WTC11 (cell line): ENCODE data around the gene C1R. TPM values are rescaled to one million over a fixed set of nuclear protein-coding genes. Genes with fewer than 3 reads are reported as not detected.

ENCODE experiments used
- ATAC-seq: fragments of 200-7000 bp; cut with Tn5 transposase; 2 replicates; pipeline ENCODE4 v1.10.0; 2021; ENCODE audit warnings: mild to moderate bottlenecking, moderate library complexity
- CTCF ChIA-PET: fragments of 300-600 bp; sonication (Branson Sonifier 250); formaldehyde crosslinking; loops from one replicate; lab custom pipeline; 2021; ENCODE audit warnings: antibody characterized with exemption; lab: Charles Lee
- POLR2A ChIA-PET: fragments of 350-600 bp; sonication (Branson Sonifier 250); formaldehyde crosslinking; loops from one replicate; lab custom pipeline; 2021; ENCODE audit warnings: antibody characterized with exemption; lab: Charles Lee
- DNase-seq: peaks from one replicate; pipeline ENCODE4 v3.0.0; 2021; ENCODE audit warnings: low spot score
- H3K27ac Mint-ChIP-seq: 2 replicates; pipeline ENCODE4 v1.8.0; 2021; ENCODE audit warnings: mixed read lengths
- H3K27me3 Mint-ChIP-seq: 2 replicates; pipeline ENCODE4 v1.8.0; 2021; ENCODE audit warnings: low read depth, mild to moderate bottlenecking, moderate library complexity, mixed read lengths
- H3K36me3 Mint-ChIP-seq: 2 replicates; pipeline ENCODE4 v1.8.0; 2021; ENCODE audit warnings: mixed read lengths
- H3K4me1 Mint-ChIP-seq: 2 replicates; pipeline ENCODE4 v1.8.0; 2022; ENCODE audit warnings: mixed read lengths
- H3K4me3 Mint-ChIP-seq: 2 replicates; pipeline ENCODE4 v1.8.0; 2021; ENCODE audit warnings: mild to moderate bottlenecking, moderate library complexity, mixed read lengths
- H3K9me3 Mint-ChIP-seq: 2 replicates; pipeline ENCODE4 v1.8.0; 2021; ENCODE audit warnings: mixed read lengths
- AR ChIP-seq: fragments of 250-450 bp; sonication (Bioruptor Pico); IDR thresholded peaks from 2 replicates; pipeline ENCODE4 v1.9.0; 2021; ENCODE audit warnings: mild to moderate bottlenecking
- E2F5 ChIP-seq: sonication (generic); formaldehyde crosslinking; IDR thresholded peaks from 2 replicates; pipeline ENCODE4 v1.8.1; 2022; ENCODE audit warnings: mild to moderate bottlenecking, moderate library complexity, missing genetic modification reagents
- ELF4 ChIP-seq: sonication (generic); formaldehyde crosslinking; IDR thresholded peaks from 2 replicates; pipeline ENCODE4 v1.8.1; 2022; ENCODE audit warnings: low read depth, mild to moderate bottlenecking, moderate library complexity, missing genetic modification reagents
- ESRRA ChIP-seq: sonication (generic); formaldehyde crosslinking; IDR thresholded peaks from 2 replicates; pipeline ENCODE4 v1.8.1; 2022; ENCODE audit warnings: mild to moderate bottlenecking, missing genetic modification reagents, borderline replicate concordance
- GRHL2 ChIP-seq: fragments of 250-450 bp; sonication (Bioruptor Pico); IDR thresholded peaks from 2 replicates; pipeline ENCODE4 v1.8.0; 2022; ENCODE audit warnings: mild to moderate bottlenecking, moderate library complexity; ENCODE audit not compliant: insufficient replicate concordance, severe bottlenecking
- MYBL2 ChIP-seq: sonication (generic); formaldehyde crosslinking; IDR thresholded peaks from 2 replicates; pipeline ENCODE4 v1.8.1; 2023; ENCODE audit warnings: mild to moderate bottlenecking, moderate library complexity, missing genetic modification reagents
- NR2C2 ChIP-seq: sonication (generic); formaldehyde crosslinking; IDR thresholded peaks from 2 replicates; pipeline ENCODE4 v1.8.0; 2022; ENCODE audit warnings: mild to moderate bottlenecking, missing genetic modification reagents
- NR3C1 ChIP-seq: sonication (generic); formaldehyde crosslinking; conservative IDR thresholded peaks from 2 replicates; pipeline ENCODE4 v1.8.1; 2023; ENCODE audit warnings: low read depth, mild to moderate bottlenecking, missing genetic modification reagents
- RELA ChIP-seq: sonication (generic); formaldehyde crosslinking; IDR thresholded peaks from 2 replicates; pipeline ENCODE4 v1.8.1; 2022; ENCODE audit warnings: missing genetic modification reagents, mild to moderate bottlenecking, borderline replicate concordance
- TEAD1 ChIP-seq: sonication (generic); formaldehyde crosslinking; IDR thresholded peaks from 2 replicates; pipeline ENCODE4 v1.8.0; 2022; ENCODE audit warnings: mild to moderate bottlenecking, missing genetic modification reagents
- ZMAT4 ChIP-seq: fragments of 250-450 bp; sonication (Bioruptor Pico); IDR thresholded peaks from 2 replicates; pipeline ENCODE4 v1.9.0; 2021; ENCODE audit warnings: mild to moderate bottlenecking
- ZNF263 ChIP-seq: sonication (generic); formaldehyde crosslinking; IDR thresholded peaks from 2 replicates; pipeline ENCODE4 v1.8.1; 2022; ENCODE audit warnings: low read depth, mild to moderate bottlenecking, moderate library complexity, missing genetic modification reagents
- ZNF281 ChIP-seq: sonication (generic); formaldehyde crosslinking; IDR thresholded peaks from 2 replicates; pipeline ENCODE4 v1.8.0; 2023; ENCODE audit warnings: mild to moderate bottlenecking, missing genetic modification reagents
- total RNA-seq: library from RNA; stranded (reverse); gene quantifications from 3 replicates; pipeline ENCODE4 v1.2.3, GENCODE V29; 2021
- TF ChIP-seq, protein P1 (sequence below): fragments of 200-600 bp; IDR thresholded peaks from 2 replicates; pipeline ENCODE4 v1.8.0; 2022; ENCODE audit warnings: antibody characterized with exemption
- TF ChIP-seq, protein P2 (sequence below): sonication (generic); formaldehyde crosslinking; IDR thresholded peaks from 2 replicates; pipeline ENCODE4 v1.8.0; 2023; ENCODE audit warnings: missing genetic modification reagents, mild to moderate bottlenecking, borderline replicate concordance
- TF ChIP-seq, protein P3 (sequence below): sonication (generic); formaldehyde crosslinking; IDR thresholded peaks from 2 replicates; pipeline ENCODE4 v1.8.1; 2023; ENCODE audit warnings: mild to moderate bottlenecking, missing genetic modification reagents, moderate library complexity
- TF ChIP-seq, protein P4 (sequence below): sonication (generic); formaldehyde crosslinking; conservative IDR thresholded peaks from 2 replicates; pipeline ENCODE4 v1.8.1; 2022; ENCODE audit warnings: mild to moderate bottlenecking, missing genetic modification reagents

Gene C1R
- total RNA-seq, 1 experiment from 2014 or later, result 8.4 TPM

DNA sequence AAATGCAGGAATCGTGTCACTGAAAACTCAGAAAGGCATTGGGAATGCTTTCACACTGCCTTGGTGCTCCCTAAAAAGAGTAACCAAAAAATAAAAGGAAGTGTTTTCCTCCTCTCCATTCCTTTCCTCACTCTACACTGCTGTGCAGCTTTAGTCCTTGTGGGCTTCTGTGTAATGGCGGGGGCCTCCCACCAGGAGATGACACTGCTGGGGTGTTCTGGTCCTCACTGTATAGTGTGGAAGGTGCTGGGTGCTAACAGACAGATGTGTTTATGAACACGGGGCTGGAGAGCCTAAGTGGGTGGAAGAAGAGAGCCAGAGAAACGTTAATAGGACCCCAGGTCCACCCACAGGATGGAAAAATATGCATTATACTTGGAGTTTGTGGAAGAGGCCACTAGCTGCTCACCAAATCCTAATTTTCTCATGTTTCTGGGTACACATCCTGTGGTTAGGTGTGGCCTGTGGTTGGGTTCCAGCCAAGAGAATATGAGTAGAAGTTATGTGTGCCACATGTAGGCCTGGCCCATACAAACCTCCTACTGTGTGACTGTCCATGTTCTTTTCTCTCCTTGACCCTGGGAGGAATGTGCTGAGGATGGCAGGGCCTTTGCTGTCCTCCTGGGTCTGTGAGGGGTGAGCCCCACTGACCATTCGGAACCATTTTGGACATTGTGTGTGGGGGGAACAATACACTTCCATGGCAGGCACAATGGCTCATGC lies 45.7 kb downstream of the C1R start:
- Mint-ChIP-seq H3K4me1 (no peaks in the 10 kb centered on the region), H3K27me3 (peaks cover 2% of the 10 kb centered on the region; the same call in 1 of the 2 replicates), H3K36me3 (no peaks in the 10 kb centered on the region), H3K4me3 (no peak overlapping the region), H3K27ac (no peak overlapping the region), H3K9me3 (peaks cover 5% of the 10 kb centered on the region; the same call in 1 of the 2 replicates)
- no peak for ATAC-seq
- ChIA-PET CTCF (no interaction called here), POLR2A (no interaction called here)
- no peak for DNase-seq
- TF ChIP-seq NR3C1 (CRISPR knock-in tag), result no peak
- TF ChIP-seq, protein P1, sequence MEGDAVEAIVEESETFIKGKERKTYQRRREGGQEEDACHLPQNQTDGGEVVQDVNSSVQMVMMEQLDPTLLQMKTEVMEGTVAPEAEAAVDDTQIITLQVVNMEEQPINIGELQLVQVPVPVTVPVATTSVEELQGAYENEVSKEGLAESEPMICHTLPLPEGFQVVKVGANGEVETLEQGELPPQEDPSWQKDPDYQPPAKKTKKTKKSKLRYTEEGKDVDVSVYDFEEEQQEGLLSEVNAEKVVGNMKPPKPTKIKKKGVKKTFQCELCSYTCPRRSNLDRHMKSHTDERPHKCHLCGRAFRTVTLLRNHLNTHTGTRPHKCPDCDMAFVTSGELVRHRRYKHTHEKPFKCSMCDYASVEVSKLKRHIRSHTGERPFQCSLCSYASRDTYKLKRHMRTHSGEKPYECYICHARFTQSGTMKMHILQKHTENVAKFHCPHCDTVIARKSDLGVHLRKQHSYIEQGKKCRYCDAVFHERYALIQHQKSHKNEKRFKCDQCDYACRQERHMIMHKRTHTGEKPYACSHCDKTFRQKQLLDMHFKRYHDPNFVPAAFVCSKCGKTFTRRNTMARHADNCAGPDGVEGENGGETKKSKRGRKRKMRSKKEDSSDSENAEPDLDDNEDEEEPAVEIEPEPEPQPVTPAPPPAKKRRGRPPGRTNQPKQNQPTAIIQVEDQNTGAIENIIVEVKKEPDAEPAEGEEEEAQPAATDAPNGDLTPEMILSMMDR, result no peak
- TF ChIP-seq ZNF263 (CRISPR knock-in tag), result no peak
- TF ChIP-seq E2F5 (CRISPR knock-in tag), result no peak
- no peak for TF ChIP-seq MYBL2 (CRISPR knock-in tag)
- no peak for TF ChIP-seq ELF4
- TF ChIP-seq ZNF281 (CRISPR knock-in tag), result no peak
- TF ChIP-seq, protein P2, sequence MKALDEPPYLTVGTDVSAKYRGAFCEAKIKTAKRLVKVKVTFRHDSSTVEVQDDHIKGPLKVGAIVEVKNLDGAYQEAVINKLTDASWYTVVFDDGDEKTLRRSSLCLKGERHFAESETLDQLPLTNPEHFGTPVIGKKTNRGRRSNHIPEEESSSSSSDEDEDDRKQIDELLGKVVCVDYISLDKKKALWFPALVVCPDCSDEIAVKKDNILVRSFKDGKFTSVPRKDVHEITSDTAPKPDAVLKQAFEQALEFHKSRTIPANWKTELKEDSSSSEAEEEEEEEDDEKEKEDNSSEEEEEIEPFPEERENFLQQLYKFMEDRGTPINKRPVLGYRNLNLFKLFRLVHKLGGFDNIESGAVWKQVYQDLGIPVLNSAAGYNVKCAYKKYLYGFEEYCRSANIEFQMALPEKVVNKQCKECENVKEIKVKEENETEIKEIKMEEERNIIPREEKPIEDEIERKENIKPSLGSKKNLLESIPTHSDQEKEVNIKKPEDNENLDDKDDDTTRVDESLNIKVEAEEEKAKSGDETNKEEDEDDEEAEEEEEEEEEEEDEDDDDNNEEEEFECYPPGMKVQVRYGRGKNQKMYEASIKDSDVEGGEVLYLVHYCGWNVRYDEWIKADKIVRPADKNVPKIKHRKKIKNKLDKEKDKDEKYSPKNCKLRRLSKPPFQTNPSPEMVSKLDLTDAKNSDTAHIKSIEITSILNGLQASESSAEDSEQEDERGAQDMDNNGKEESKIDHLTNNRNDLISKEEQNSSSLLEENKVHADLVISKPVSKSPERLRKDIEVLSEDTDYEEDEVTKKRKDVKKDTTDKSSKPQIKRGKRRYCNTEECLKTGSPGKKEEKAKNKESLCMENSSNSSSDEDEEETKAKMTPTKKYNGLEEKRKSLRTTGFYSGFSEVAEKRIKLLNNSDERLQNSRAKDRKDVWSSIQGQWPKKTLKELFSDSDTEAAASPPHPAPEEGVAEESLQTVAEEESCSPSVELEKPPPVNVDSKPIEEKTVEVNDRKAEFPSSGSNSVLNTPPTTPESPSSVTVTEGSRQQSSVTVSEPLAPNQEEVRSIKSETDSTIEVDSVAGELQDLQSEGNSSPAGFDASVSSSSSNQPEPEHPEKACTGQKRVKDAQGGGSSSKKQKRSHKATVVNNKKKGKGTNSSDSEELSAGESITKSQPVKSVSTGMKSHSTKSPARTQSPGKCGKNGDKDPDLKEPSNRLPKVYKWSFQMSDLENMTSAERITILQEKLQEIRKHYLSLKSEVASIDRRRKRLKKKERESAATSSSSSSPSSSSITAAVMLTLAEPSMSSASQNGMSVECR (CRISPR knock-in tag), result no peak
- no peak for TF ChIP-seq NR2C2
- TF ChIP-seq RELA (CRISPR knock-in tag), result no peak
- TF ChIP-seq TEAD1 (CRISPR knock-in tag), result no peak

DNA sequence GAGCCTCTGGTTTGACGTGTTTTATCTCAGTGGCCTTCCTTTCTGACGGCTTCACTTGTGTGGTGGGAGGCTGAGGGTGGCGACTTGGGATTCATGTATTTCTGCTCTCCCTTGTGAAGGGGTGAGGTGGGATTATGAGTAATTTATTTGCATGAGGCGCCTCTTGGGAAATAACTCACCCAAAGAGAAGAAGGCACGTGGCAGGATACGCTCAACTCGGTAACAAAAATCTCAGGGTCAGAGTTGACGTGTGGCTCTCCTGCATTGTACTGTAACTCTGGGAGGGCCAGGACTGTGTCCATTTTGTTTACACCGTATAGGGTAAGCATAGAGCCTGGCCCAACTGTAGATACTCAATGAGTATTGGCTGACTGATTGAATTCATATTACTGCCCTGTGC lies 46.3 kb downstream of the C1R start:
- H3K36me3 Mint-ChIP-seq, result no peaks in the 10 kb centered on the region
- no peak for TF ChIP-seq ESRRA (CRISPR knock-in tag)
- TF ChIP-seq GRHL2 (CRISPR knock-in tag), result no peak
- no peak for TF ChIP-seq AR
- TF ChIP-seq MYBL2 (CRISPR knock-in tag), result no peak
- TF ChIP-seq ZMAT4 (CRISPR knock-in tag), result no peak
- TF ChIP-seq, protein P3, sequence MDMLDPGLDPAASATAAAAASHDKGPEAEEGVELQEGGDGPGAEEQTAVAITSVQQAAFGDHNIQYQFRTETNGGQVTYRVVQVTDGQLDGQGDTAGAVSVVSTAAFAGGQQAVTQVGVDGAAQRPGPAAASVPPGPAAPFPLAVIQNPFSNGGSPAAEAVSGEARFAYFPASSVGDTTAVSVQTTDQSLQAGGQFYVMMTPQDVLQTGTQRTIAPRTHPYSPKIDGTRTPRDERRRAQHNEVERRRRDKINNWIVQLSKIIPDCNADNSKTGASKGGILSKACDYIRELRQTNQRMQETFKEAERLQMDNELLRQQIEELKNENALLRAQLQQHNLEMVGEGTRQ (CRISPR knock-in tag), result no peak
- TF ChIP-seq, protein P4, sequence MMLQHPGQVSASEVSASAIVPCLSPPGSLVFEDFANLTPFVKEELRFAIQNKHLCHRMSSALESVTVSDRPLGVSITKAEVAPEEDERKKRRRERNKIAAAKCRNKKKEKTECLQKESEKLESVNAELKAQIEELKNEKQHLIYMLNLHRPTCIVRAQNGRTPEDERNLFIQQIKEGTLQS (CRISPR knock-in tag), result no peak
- no peak for DNase-seq

More for the DNA sequence above, 46.3 kb downstream of the C1R start:
- ChIA-PET CTCF (no interaction called here), POLR2A (no interaction called here)
- Mint-ChIP-seq H3K9me3 (peaks cover 5% of the 10 kb centered on the region; the same call in 1 of the 2 replicates), H3K4me3 (no peak overlapping the region), H3K27me3 (no peaks in the 10 kb centered on the region), H3K27ac (no peak overlapping the region), H3K4me1 (peaks cover 2% of the 10 kb centered on the region; the same call in 1 of the 2 replicates)
- ATAC-seq, result no peak
